CD4-positive, alpha-beta memory T cell (primary cell): ENCODE results near the gene USP31. TPM values are rescaled to one million over a fixed set of nuclear protein-coding genes. Genes with fewer than 3 reads are reported as not detected.

Experiments
- CTCF ChIA-PET: fragments of 350-600 bp; sonication (Branson Sonifier 250); formaldehyde crosslinking; loops from one replicate; lab custom pipeline; 2021; ENCODE audit warnings: inconsistent platforms; ENCODE audit not compliant: partially characterized antibody; lab: Charles Lee
- POLR2A ChIA-PET: fragments of 350-600 bp; sonication (Branson Sonifier 250); formaldehyde crosslinking; loops from one replicate; lab custom pipeline; 2021; ENCODE audit not compliant: partially characterized antibody; lab: Charles Lee
- DNase-seq, 5 donors: peaks; one replicate each; pipeline versions ENCODE4 v3.0.0 to v3.0.0-alpha.2; 2020 to 2022; ENCODE audit warnings: mixed read lengths in 1 of 5
- H3K27ac ChIP-seq: one replicate; pipeline ENCODE4 v1.7.0; 2013; ENCODE audit warnings: low read depth, low read length
- H3K27me3 ChIP-seq: 2 replicates; pipeline ENCODE4 v1.7.0; 2013; ENCODE audit warnings: mild to moderate bottlenecking, low read length, moderate library complexity; ENCODE audit not compliant: insufficient read depth
- H3K36me3 ChIP-seq: 2 replicates; pipeline ENCODE4 v1.7.0; 2013; ENCODE audit warnings: mild to moderate bottlenecking, low read length, moderate library complexity; ENCODE audit not compliant: insufficient read depth
- H3K4me1 ChIP-seq: 2 replicates; pipeline ENCODE4 v1.7.0; 2013; ENCODE audit warnings: mild to moderate bottlenecking, low read length, moderate library complexity; ENCODE audit not compliant: insufficient read depth
- H3K4me3 ChIP-seq, 2 donors: one replicate each; pipeline ENCODE4 v1.7.0; 2013; ENCODE audit warnings: low read length in 2 of 2, mild to moderate bottlenecking in 1 of 2
- H3K9me3 ChIP-seq, 2 donors: one replicate each; pipeline ENCODE4 v1.7.0; 2013; ENCODE audit warnings: low read length in 2 of 2, control low read depth in 1 of 2; ENCODE audit not compliant: control insufficient read depth in 1 of 2
- H3K27ac Mint-ChIP-seq, 7 donors: one replicate each; pipeline ENCODE4 v1.8.0; 2020 to 2021; ENCODE audit warnings: mixed read lengths in 7 of 7, mild to moderate bottlenecking in 6 of 7, inconsistent platforms in 3 of 7, moderate library complexity in 3 of 7
- H3K27me3 Mint-ChIP-seq, 2 donors: one replicate each; pipeline ENCODE4 v1.8.0; 2020 to 2021; ENCODE audit warnings: mixed read lengths in 2 of 2
- H3K36me3 Mint-ChIP-seq, 2 donors: one replicate each; pipeline ENCODE4 v1.8.0; 2020 to 2021; ENCODE audit warnings: mixed read lengths in 2 of 2, inconsistent platforms in 1 of 2, mild to moderate bottlenecking in 1 of 2
- H3K4me1 Mint-ChIP-seq, 4 donors: one replicate each; pipeline ENCODE4 v1.8.0; 2020 to 2021; ENCODE audit warnings: mixed read lengths in 4 of 4, mild to moderate bottlenecking in 1 of 4
- H3K4me3 Mint-ChIP-seq, 8 donors: one replicate each; pipeline ENCODE4 v1.8.0; 2020 to 2021; ENCODE audit warnings: mixed read lengths in 8 of 8, mild to moderate bottlenecking in 7 of 8, moderate library complexity in 6 of 8, inconsistent platforms in 3 of 8
- H3K9me3 Mint-ChIP-seq, 8 donors: one replicate each; pipeline ENCODE4 v1.8.0; 2020 to 2021; ENCODE audit warnings: mixed read lengths in 8 of 8, mild to moderate bottlenecking in 5 of 8, inconsistent platforms in 3 of 8, moderate library complexity in 1 of 8
- intact Hi-C: fragments of 100-400 bp; cut with micrococcal nuclease; formaldehyde crosslinking; loops from one replicate; pipeline ENCODE4 v1.15.1; 2023
- polyA plus RNA-seq, 2 donors: library from polyadenylated mRNA; unstranded; fragments of 300-500 nt; fragmentation: Illumina TruSeq; gene quantifications; one replicate each; pipeline ENCODE4 v1.2.3, GENCODE V29; 2021
- total RNA-seq, 2 experiments: library from RNA; stranded (reverse); gene quantifications; one replicate each; pipeline ENCODE4 v1.2.3, GENCODE V29; 2021

The USP31 gene
- total and polyA plus RNA-seq, 4 experiments from 2014 or later: 0.07 to 5.0 (median 2.9) TPM

GRCh38 chr16:23064639-23065038 is 84.6 kb downstream of the USP31 start:
- Histone ChIP-seq H3K4me1 (no peaks in the 10 kb centered on the region), H3K36me3 (no peaks in the 10 kb centered on the region), H3K4me3 (no peak overlapping the region), H3K27me3 (no peaks in the 10 kb centered on the region), H3K27ac (no peak overlapping the region), H3K9me3 (no peaks in the 10 kb centered on the region)
- Mint-ChIP-seq H3K27ac (peak overlapping the region in 1 of 7 donors; percentile 7), H3K9me3 (no peaks in the 10 kb centered on the region), H3K4me3 (no peak overlapping the region), H3K27me3 (peaks cover 2% of the 10 kb centered on the region in 2 donors), H3K4me1 (peaks cover 0 to 4% (median 1%) of the 10 kb centered on the region in 4 donors), H3K36me3 (peaks cover 17 to 18% of the 10 kb centered on the region in 2 donors)
- intact Hi-C loops: no loop called here
- CTCF ChIA-PET: no interaction called here
- DNase-seq: no peak
- POLR2A ChIA-PET: no interaction called here

- H3K4me3 ChIP-seq: no peak overlapping the region
- ChIA-PET CTCF (no interaction called here), POLR2A (no interaction called here)
- H3K27me3 ChIP-seq: no peaks in the 10 kb centered on the region
- peaks cover 7 to 9% of the 10 kb centered on the region in 2 donors for H3K27me3 Mint-ChIP-seq
- H3K4me1 Mint-ChIP-seq: peaks cover 0 to 4% (median 1%) of the 10 kb centered on the region in 4 donors
- no peak for DNase-seq
- no peak overlapping the region for H3K27ac Mint-ChIP-seq
- H3K4me1 ChIP-seq: no peaks in the 10 kb centered on the region
- H3K27ac ChIP-seq: no peak overlapping the region
- H3K36me3 Mint-ChIP-seq: peaks cover 3 to 4% of the 10 kb centered on the region in 2 donors
- intact Hi-C loops: no loop called here
- no peak overlapping the region for H3K4me3 Mint-ChIP-seq
- H3K9me3 ChIP-seq: no peaks in the 10 kb centered on the region
- H3K36me3 ChIP-seq: no peaks in the 10 kb centered on the region
- H3K9me3 Mint-ChIP-seq: no peaks in the 10 kb centered on the region
Observed at GRCh38 chr16:23062524-23062923, 86.7 kb downstream of the USP31 start.

- H3K27ac Mint-ChIP-seq: no peak overlapping the region
- no peaks in the 10 kb centered on the region for H3K36me3 ChIP-seq
- H3K4me3 ChIP-seq: no peak overlapping the region
- no peak overlapping the region for H3K27ac ChIP-seq
- ChIA-PET CTCF (interaction anchor here (0.9 kb wide), 1 partner anchor 1416 kb away, joined by 3 read pairs; no protein-coding TSS in a partner anchor), POLR2A (no interaction called here)
- H3K9me3 Mint-ChIP-seq: peaks cover 0 to under 1% (median 0%) of the 10 kb centered on the region in 8 donors
- peaks cover 0 to 4% (median 1%) of the 10 kb centered on the region in 4 donors for H3K4me1 Mint-ChIP-seq
- peaks cover 9 to 16% of the 10 kb centered on the region in 2 donors for H3K27me3 Mint-ChIP-seq
- H3K9me3 ChIP-seq: no peaks in the 10 kb centered on the region
- H3K4me3 Mint-ChIP-seq: no peak overlapping the region
- intact Hi-C loops: loop anchor here (2.0 kb wide), 1 partner anchor 1421 kb away; no protein-coding TSS in a partner anchor
- H3K36me3 Mint-ChIP-seq: no peaks in the 10 kb centered on the region
- DNase-seq: no peak
- no peaks in the 10 kb centered on the region for H3K4me1 ChIP-seq
- H3K27me3 ChIP-seq: no peaks in the 10 kb centered on the region
Observed at GRCh38 chr16:23061669-23062068, 87.6 kb downstream of the USP31 start.

- H3K27ac ChIP-seq: no peak overlapping the region
- no peaks in the 10 kb centered on the region for H3K4me1 ChIP-seq
- ChIA-PET CTCF (interaction anchor here (0.7 to 2.1 kb wide), 6 partner anchors 8 to 1500 kb away, joined by 3 to 8 read pairs (median 4); no protein-coding TSS in a partner anchor), POLR2A (no interaction called here)
- peaks cover 9 to 17% of the 10 kb centered on the region in 2 donors for H3K27me3 Mint-ChIP-seq
- H3K36me3 Mint-ChIP-seq: no peaks in the 10 kb centered on the region
- DNase-seq: peak; percentile 38 to 47 (median 39)
- H3K27ac Mint-ChIP-seq: no peak overlapping the region
- H3K9me3 Mint-ChIP-seq: peaks cover 0 to 2% (median 0%) of the 10 kb centered on the region in 8 donors
- no peak overlapping the region for H3K4me3 ChIP-seq
- no peaks in the 10 kb centered on the region for H3K9me3 ChIP-seq
- H3K4me3 Mint-ChIP-seq: no peak overlapping the region
- no peaks in the 10 kb centered on the region for H3K36me3 ChIP-seq
- no peaks in the 10 kb centered on the region for H3K27me3 ChIP-seq
- peaks cover 0 to 4% (median 1%) of the 10 kb centered on the region in 4 donors for H3K4me1 Mint-ChIP-seq
- intact Hi-C loops: loop anchor here (2.0 kb wide), 1 partner anchor 1420 kb away; no protein-coding TSS in a partner anchor
Observed at GRCh38 chr16:23060458-23061320, 88.6 kb downstream of the USP31 start.

- Mint-ChIP-seq H3K27me3 (peaks cover 9 to 17% of the 10 kb centered on the region in 2 donors), H3K9me3 (peaks cover 0 to 2% (median 0%) of the 10 kb centered on the region in 8 donors), H3K4me1 (peaks cover 0 to 4% (median 1%) of the 10 kb centered on the region in 4 donors), H3K4me3 (no peak overlapping the region), H3K36me3 (no peaks in the 10 kb centered on the region), H3K27ac (no peak overlapping the region)
- Histone ChIP-seq H3K4me1 (no peaks in the 10 kb centered on the region), H3K9me3 (no peaks in the 10 kb centered on the region), H3K27ac (no peak overlapping the region), H3K4me3 (no peak overlapping the region), H3K36me3 (no peaks in the 10 kb centered on the region), H3K27me3 (no peaks in the 10 kb centered on the region)
- DNase-seq: no peak
- intact Hi-C loops: no loop called here
- ChIA-PET POLR2A (no interaction called here), CTCF (interaction anchor here (1.8 to 2.1 kb wide), 2 partner anchors 9 to 1499 kb away, joined by 6 to 8 read pairs; no protein-coding TSS in a partner anchor)
Observed at GRCh38 chr16:23059433-23059832, 89.8 kb downstream of the USP31 start.

GRCh38 chr16:23058576-23058975 is 90.7 kb downstream of the USP31 start:
- ChIA-PET CTCF (interaction anchor here (2.1 kb wide), 1 partner anchor 10 kb away, joined by 8 read pairs; no protein-coding TSS in a partner anchor), POLR2A (no interaction called here)
- H3K9me3 Mint-ChIP-seq: peaks cover 0 to 2% (median 0%) of the 10 kb centered on the region in 8 donors
- H3K36me3 Mint-ChIP-seq: no peaks in the 10 kb centered on the region
- Histone ChIP-seq H3K36me3 (no peaks in the 10 kb centered on the region), H3K9me3 (no peaks in the 10 kb centered on the region), H3K4me3 (no peak overlapping the region), H3K27me3 (no peaks in the 10 kb centered on the region), H3K4me1 (no peaks in the 10 kb centered on the region), H3K27ac (no peak overlapping the region)
- intact Hi-C loops: no loop called here
- peaks cover 0 to 3% (median 1%) of the 10 kb centered on the region in 4 donors for H3K4me1 Mint-ChIP-seq
- no peak overlapping the region for H3K27ac Mint-ChIP-seq
- DNase-seq: no peak
- no peak overlapping the region for H3K4me3 Mint-ChIP-seq
- H3K27me3 Mint-ChIP-seq: peaks cover 9 to 18% of the 10 kb centered on the region in 2 donors

- Histone ChIP-seq H3K27ac (no peak overlapping the region), H3K9me3 (no peaks in the 10 kb centered on the region), H3K4me3 (no peak overlapping the region), H3K27me3 (peaks cover 2% of the 10 kb centered on the region), H3K4me1 (no peaks in the 10 kb centered on the region), H3K36me3 (no peaks in the 10 kb centered on the region)
- no peak overlapping the region for H3K27ac Mint-ChIP-seq
- peaks cover 12 to 18% of the 10 kb centered on the region in 2 donors for H3K27me3 Mint-ChIP-seq
- H3K36me3 Mint-ChIP-seq: no peaks in the 10 kb centered on the region
- intact Hi-C loops: no loop called here
- CTCF ChIA-PET: no interaction called here
- H3K4me3 Mint-ChIP-seq: no peak overlapping the region
- H3K9me3 Mint-ChIP-seq: peaks cover 0 to 2% (median 0%) of the 10 kb centered on the region in 8 donors
- POLR2A ChIA-PET: no interaction called here
- no peak for DNase-seq
- peaks cover 0 to 3% (median 1%) of the 10 kb centered on the region in 4 donors for H3K4me1 Mint-ChIP-seq
Observed at GRCh38 chr16:23057013-23057596, 92.1 kb downstream of the USP31 start.
